Mononuclear cell (primary cell): ENCODE measurements around the gene PHIP. TPM values are rescaled to one million over a fixed set of nuclear protein-coding genes. Genes with fewer than 3 reads are reported as not detected.
"Not testable (repeated sequence)": the region's sequence is repeated elsewhere in the genome, so short reads cannot be mapped to it uniquely, and the experiment has no call there.

ENCODE experiments used
- H3K27me3 ChIP-seq: 2 replicates; pipeline ENCODE4 v1.6.0; 2011; ENCODE audit warnings: low read length, control low read depth; ENCODE audit not compliant: insufficient read depth
- H3K4me1 ChIP-seq: 2 replicates; pipeline ENCODE4 v1.5.1; 2011; ENCODE audit warnings: mild to moderate bottlenecking, low read length, control low read depth; ENCODE audit not compliant: insufficient read depth
- H3K4me3 ChIP-seq: 2 replicates; pipeline ENCODE4 v1.5.1; 2011; ENCODE audit warnings: mild to moderate bottlenecking, low read length, moderate library complexity
- H3K9me3 ChIP-seq: 2 replicates; pipeline ENCODE4 v1.5.1; 2011; ENCODE audit warnings: low read depth, mild to moderate bottlenecking, control low read depth, low read length
- total RNA-seq: library from RNA; depleted of rRNA; stranded (reverse); fragments of >200 nt; gene quantifications from one replicate; pipeline ENCODE4 v1.2.3, GENCODE V29; 2012

Gene PHIP
- total RNA-seq: 69.3 TPM

DNA sequence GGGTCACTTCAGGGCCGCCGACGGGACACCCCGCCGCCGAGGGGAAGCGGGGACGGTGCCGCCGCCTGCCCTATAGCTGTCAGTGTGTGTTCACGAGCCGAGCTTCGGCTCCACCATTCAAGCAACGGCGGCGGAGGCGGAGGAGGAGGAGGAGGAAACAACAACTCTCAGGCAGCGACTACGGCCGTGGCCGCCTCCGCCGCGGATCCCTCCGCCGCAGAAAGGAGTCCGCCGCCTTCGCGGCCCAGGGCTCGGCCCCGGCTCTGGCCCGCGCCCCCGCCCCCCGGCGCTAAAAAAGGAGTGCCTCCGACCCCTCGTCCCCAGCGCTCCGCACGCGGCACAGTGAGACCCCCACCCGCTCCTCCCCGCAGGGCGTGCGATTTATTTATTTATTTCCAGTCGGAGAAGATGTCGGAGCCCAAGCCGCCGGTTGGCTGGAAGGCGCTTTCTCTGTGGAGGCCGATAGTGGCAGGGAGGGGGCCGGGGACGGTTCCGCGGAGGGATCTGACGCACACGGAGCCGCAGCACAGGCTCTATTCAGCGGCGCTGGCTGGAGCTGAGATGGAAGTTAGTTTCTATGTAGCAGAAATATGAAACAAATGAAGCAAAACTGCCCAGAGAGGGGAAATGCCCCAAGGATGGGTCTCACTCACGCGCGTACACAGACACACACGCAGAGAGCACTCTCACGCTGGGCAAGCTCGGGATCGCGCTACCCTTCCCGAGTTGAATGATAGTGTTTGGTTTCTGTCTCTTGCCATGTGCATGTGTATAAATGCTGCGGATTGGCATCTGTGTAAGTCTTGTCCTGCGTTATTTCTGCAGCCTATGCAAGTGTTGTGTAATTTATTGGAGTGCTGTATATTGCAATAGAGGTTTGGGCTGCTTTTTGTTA is at the start of gene PHIP:
TSS of gene PHIP (minus strand) at position 180 of the 895 bp plus-strand sequence. CDS start 186 bp downstream, outside the sequence.
- Histone ChIP-seq H3K4me3 (peak within 1 kb of the TSS; percentile 74), H3K9me3 (no peaks in the 10 kb centered on the region), H3K4me1 (peaks cover 6% of the 10 kb centered on the region), H3K27me3 (no peaks in the 10 kb centered on the region)

DNA sequence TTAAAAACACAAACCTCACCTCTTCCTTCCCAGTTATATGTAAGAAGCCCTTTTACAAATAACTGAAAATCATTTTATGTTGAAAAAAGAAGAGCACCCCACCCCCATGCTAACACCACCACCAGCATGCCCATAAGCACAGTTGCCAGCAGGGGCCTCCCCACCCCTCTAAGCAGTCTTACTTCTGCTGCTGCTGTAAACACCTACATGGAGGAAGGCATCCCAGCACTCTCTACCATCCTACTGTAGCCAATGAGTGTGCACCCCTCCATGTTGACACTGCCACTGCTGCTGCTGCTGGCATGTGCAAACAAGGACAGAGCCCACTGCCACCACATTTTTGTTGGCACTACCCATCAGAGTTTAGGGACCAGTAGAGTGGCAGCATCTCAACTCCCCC is 49.6 kb upstream of the PHIP start:
- no peaks in the 10 kb centered on the region for H3K9me3 ChIP-seq
- no peaks in the 10 kb centered on the region for H3K27me3 ChIP-seq
- no peaks in the 10 kb centered on the region for H3K4me1 ChIP-seq

DNA sequence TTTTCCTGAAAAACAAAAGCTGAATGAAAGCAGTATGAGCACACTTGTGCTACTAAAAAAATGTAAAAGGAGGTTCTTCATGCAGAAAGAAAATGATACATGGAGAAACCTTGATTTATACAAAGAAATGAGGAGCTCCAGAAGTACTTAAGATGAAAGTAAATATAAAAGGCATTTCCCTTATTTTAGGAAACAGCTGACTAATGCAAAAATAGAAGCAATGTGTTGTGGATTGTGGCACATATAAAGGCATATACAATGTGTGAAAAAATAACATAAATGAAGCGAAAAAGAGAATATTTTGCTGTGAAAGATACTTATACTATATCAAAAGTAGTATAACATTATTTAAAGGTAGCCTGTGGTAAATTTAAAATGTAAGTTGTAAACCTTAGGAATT is 41.2 kb upstream of the PHIP start:
- no peak overlapping the region for H3K4me3 ChIP-seq
- H3K4me1 ChIP-seq: no peaks in the 10 kb centered on the region
- no peaks in the 10 kb centered on the region for H3K9me3 ChIP-seq
- H3K27me3 ChIP-seq: peaks cover 27% of the 10 kb centered on the region

More for the DNA sequence above, 49.6 kb upstream of the PHIP start:
- no peak overlapping the region for H3K4me3 ChIP-seq

DNA sequence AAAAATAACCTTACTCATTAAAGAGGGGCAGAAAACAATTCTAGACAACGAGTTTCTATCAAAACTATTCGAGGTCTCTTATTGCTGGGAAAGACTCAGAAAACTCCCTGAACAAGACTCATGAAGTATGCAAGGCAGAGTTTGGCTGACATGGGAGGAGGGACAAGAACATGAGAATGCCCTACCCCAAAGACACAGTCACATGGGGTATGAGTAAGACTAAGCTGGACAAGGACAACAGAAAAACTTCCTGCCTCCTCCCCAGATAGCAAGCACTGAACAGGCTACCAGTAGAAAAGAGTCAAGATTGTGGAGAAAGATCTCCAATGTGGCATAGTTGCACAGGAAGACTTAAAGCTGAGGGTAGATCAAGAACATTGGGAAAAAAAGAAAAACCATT is 39.7 kb upstream of the PHIP start:
- peaks cover 27% of the 10 kb centered on the region for H3K27me3 ChIP-seq
- H3K9me3 ChIP-seq: no peaks in the 10 kb centered on the region
- H3K4me3 ChIP-seq: no peak overlapping the region
- H3K4me1 ChIP-seq: no peaks in the 10 kb centered on the region

DNA sequence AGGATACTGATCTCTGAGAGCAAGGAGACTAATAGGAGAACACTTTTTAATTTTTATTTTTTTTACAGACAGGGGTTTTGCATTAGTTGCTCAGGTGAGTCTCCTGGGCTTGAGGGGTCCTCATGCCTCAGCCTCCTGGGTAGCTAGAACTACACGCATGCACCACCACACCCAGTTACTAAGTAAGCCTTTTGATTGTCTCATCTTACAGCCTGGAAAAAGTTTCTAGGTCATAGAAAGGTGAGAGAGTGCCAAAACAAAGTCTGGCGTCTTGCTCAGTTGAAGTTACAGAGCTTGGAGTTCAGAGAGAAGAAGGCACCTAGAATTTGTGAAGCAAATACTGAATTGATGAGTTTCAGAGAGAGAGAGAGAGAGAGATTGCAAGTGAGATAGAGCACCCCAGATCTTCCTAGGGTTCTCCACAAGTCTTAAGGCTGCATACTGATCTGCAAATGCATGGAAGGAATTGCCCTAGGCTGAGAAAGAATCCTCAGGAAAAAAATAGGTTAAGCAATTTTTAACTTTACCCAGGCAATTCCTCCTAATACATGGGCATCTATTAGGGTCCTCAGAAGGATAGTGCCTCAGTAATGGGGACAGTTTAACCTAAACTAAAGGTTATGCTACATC is 37.6 kb upstream of the PHIP start:
- no peaks in the 10 kb centered on the region for H3K4me1 ChIP-seq
- no peak overlapping the region for H3K4me3 ChIP-seq
- H3K9me3 ChIP-seq: no peaks in the 10 kb centered on the region
- peaks cover 27% of the 10 kb centered on the region for H3K27me3 ChIP-seq

DNA sequence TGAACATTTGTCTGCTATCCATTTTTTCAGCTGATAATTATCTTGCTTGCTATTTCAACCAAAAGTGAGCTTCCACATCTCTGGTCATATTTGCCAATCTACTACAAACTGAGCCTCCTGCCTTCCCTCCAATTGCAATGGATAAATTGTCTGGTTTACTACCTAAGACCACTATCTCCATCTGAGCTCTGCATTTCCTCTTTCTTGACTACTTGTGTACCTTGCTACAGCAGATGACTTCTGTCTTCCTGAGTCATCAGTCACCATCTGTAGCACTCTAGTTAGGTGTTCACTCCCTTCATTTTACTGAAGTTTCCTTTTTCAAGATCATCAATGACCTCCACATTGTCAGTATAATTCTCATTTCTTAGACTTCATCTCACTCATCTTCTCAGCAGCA is 33.5 kb upstream of the PHIP start:
- peaks cover 13% of the 10 kb centered on the region for H3K27me3 ChIP-seq
- no peaks in the 10 kb centered on the region for H3K4me1 ChIP-seq
- no peak overlapping the region for H3K4me3 ChIP-seq
- H3K9me3 ChIP-seq: no peaks in the 10 kb centered on the region

DNA sequence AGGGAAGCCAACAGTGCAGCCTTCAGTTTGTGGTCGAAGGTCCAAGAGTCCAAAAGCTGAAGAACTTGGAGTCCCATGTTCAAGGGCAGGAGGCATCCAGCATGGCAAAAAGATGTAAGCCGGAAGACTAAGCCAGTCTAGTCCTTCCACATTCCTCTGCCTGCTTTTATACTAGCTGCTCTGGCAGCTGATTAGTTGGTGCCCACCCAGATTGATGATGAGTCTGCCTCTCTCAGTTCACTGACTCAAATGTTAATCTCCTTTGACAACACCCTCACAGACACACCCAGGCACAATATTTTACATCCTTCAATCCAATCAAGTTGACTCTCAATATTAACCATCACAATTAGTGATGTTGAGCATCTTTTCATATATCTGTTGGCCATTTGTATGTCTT is 23.1 kb upstream of the PHIP start:
- peaks cover 14% of the 10 kb centered on the region for H3K27me3 ChIP-seq
- no peak overlapping the region for H3K4me3 ChIP-seq
- no peaks in the 10 kb centered on the region for H3K9me3 ChIP-seq
- H3K4me1 ChIP-seq: no peaks in the 10 kb centered on the region

DNA sequence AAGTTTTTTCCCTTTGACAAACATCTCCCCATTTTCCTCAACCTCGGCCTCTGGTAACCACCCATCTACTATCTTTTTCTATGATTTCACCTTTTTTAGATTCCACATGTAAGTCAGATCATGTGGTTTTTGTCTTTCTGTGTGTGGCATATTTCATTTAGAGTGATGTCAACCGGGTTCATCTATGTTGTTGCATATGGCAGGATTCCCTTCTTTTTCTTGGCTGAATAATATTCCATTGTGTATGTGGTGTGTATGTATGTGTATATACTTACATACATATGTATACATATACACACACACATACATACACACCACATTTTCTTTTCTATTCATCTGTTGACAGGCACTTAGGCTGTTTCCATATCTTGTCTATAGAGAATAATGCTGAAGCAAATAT is 22.2 kb upstream of the PHIP start:
- H3K4me1 ChIP-seq: no peaks in the 10 kb centered on the region

DNA sequence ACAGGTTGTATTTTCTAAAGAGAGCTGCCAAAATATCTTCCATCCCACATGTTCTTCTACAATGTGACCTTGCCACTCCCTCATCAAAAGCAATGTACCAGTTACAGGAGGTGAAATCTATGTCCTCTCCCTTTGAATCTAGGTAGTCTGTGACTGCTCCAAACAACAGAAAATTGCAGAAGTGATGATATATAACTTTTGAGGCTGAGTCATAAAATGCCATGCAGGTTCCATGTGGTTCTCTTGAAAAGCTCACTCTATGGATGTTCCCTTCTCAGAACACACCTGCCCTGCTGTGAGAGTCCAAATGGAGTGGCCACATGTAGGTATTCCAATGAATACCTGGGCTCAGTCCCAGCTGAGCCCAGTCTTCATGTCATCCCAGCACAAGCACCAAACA is 16.9 kb upstream of the PHIP start:
- no peaks in the 10 kb centered on the region for H3K9me3 ChIP-seq
- H3K27me3 ChIP-seq: peaks cover 9% of the 10 kb centered on the region
- no peak overlapping the region for H3K4me3 ChIP-seq
- no peaks in the 10 kb centered on the region for H3K4me1 ChIP-seq

More for the DNA sequence above, 22.2 kb upstream of the PHIP start:
- Histone ChIP-seq H3K9me3 (no peaks in the 10 kb centered on the region), H3K4me3 (no peak overlapping the region), H3K27me3 (peaks cover 14% of the 10 kb centered on the region)

DNA sequence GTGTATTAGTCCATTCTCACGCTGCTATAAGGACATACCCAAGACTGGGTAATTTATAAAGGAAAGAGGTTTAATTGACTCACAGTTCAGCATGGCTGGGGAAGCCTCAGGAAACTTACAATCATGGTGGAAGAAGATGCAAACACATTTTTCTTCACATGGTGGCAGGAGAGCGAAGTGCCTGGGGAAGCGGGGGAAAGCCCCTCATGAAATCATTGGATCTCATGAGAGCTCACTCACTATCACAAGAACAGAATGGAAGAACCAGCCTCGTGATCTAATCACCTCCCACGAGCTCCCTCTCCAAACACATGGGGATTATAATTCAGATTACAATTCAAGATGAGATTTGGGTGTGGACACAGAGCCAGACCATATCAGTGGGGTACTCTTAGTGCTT is 13.7 kb upstream of the PHIP start:
- not testable (repeated sequence) for H3K4me1 ChIP-seq, H3K4me3 ChIP-seq, H3K9me3 ChIP-seq, H3K27me3 ChIP-seq

DNA sequence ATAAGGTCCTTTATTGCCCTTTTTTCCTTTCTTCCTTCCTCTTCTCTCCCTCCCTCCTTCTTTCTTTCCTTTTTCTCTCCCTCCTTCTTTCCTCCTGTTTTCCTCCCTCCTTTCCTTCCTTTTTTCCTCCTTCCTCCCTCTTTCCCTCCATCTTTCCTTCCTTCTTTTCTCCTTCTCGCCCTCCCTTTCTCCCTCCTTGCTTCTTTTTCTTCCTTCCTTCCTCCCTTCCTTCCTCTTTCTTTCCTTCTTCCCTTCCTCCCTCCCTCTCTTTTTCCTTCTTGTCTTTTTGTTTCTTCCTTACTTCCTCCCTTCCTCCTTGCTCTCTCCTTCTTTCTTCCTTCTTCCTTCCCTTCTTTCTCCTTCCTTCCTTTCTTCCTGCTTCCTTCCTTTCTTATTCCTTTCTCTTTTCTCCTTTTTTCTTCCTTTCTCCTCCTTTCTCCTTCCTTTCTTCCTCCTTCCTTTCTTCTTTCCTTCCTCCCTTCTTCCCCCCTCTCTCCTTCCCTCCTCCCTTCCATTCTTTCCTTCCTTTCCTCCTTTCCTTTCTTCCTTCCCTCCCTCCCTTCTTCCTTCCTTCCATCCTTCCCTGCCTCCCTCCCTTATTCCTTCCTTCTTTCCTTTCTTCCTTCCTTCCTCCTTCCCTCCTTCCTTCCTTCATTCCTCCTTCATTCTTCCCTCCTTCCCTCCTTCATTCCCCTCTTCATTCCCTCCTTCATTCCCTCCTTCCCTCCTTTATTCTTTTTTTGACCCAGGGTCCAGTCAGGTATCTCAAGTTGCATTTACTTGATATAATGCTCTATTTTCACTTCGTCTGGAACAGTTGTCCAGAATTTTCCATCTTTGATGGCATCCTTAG is 11.7 kb upstream of the PHIP start:
- Histone ChIP-seq H3K9me3 (no peaks in the 10 kb centered on the region), H3K27me3 (no peaks in the 10 kb centered on the region), H3K4me1 (no peaks in the 10 kb centered on the region), H3K4me3 (no peak overlapping the region)

DNA sequence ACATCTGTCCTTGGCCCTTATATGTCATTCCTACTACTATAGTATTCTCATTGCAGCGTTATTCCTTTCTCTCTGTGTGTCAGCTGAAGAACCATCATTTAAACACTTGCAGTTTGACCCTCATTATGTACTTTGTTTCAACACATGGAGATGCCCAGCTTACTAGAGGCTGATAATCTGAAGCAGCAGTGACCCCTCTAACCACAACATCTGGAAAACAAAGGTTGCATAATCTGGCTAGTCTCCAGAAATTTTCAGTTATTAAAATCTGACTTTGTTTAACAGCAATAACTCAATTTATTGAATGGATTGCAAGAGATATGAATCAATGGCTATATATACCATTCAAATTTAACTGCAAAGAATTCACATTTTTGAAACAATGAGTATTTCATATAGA is 6.6 kb upstream of the PHIP start:
- H3K4me1 ChIP-seq: peaks cover 3% of the 10 kb centered on the region
- no peak overlapping the region for H3K4me3 ChIP-seq
- H3K27me3 ChIP-seq: no peaks in the 10 kb centered on the region
- no peaks in the 10 kb centered on the region for H3K9me3 ChIP-seq

DNA sequence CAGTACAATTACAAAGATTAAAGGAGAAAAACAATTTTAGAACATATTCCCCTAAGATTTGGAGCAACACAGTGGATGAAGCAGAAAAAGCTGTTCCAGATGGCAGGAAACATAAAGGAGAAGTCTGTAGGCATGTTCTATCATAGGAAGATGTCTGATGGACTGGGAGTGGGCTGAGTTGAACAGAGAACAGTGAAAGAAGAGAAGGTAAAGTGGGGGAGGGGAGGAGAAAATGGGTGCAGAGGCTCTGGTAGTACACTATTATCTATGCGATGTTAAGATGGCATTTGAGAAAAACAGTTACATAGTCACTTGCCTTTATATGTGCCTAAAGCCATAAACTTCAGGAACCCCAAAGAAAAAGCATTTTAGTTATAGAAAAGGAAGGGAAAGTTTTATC is 4.2 kb upstream of the PHIP start:
- Histone ChIP-seq H3K4me3 (no peak overlapping the region), H3K27me3 (no peaks in the 10 kb centered on the region), H3K9me3 (no peaks in the 10 kb centered on the region), H3K4me1 (peaks cover 3% of the 10 kb centered on the region)

DNA sequence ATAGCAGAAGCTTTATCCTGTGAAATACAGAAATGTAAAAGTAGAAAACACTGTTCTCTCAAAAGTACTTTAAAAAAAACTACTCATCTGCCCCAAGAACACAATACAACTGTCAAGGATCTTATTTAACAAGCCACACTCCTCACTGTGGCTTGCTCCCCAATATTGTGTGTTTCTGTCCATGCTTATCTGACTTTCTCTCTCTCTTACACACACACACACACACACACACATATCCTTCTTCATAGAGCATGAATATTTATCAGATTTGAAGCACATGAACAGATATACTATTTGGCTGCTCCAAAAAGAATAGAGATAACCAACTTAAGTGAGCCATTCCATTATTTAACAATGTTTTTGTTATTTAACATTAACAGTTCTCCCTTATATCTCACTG is 3.6 kb upstream of the PHIP start:
- H3K4me3 ChIP-seq: no peak overlapping the region
- no peaks in the 10 kb centered on the region for H3K9me3 ChIP-seq
- H3K27me3 ChIP-seq: no peaks in the 10 kb centered on the region
- peaks cover 3% of the 10 kb centered on the region for H3K4me1 ChIP-seq

DNA sequence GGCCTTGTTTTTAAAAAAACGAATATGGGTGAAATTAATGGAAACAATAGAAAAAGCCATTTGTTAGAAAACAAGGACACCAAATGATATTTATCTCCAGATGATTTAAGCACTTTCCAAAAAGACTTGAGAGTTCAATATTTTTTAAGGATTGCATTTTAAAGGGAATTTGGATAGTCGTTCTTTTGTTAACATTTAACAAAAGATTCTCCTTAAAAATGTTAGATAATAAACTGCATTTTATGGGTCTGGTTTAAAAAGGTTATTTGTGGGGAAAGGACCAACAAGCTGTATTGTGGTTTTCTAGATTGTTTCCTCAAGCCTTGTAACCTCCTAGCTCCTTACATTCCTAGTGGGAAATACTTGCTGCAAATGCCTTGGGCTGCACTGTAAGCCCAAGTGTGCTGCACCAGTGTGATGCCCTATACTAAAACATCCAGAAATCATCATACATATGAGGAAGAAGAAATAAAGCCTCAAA is 1.5 kb upstream of the PHIP start:
- peaks cover 9% of the 10 kb centered on the region for H3K4me1 ChIP-seq
- peak overlapping the region; percentile 64 for H3K4me3 ChIP-seq
- no peaks in the 10 kb centered on the region for H3K27me3 ChIP-seq
- no peaks in the 10 kb centered on the region for H3K9me3 ChIP-seq
